ENCODE measurements around the gene PABPN1L. TPM values are rescaled to one million over a fixed set of nuclear protein-coding genes. Genes with fewer than 3 reads are reported as not detected.

The PABPN1L gene
- total and polyA plus RNA-seq, 2 donors (not counting 3 experiments of a cell fraction or from before 2014, with no cell fraction given): not detected

GRCh38 chr16:88825146-88825545, 41.3 kb downstream of the PABPN1L start:
- Histone ChIP-seq H3K79me2 (ENCODE audit: control insufficient read depth, insufficient read depth, low read length) (no peaks in the 10 kb centered on the region), H3K4me3 (replicated peaks in 1 of 3; ENCODE audit: insufficient read depth in 1 of 3, low read depth in 1 of 3, low read length in 3 of 3) (no peak overlapping the region), H3K27me3 (ENCODE audit: control insufficient read depth in 2 of 2, insufficient read depth in 2 of 2, low read length in 2 of 2) (no peaks in the 10 kb centered on the region), H4K20me1 (replicated peaks; ENCODE audit: control insufficient read depth, extremely low read depth, insufficient read depth, low read length) (no peaks in the 10 kb centered on the region), H3K9me3 (replicated peaks; ENCODE audit: control insufficient read depth, insufficient read depth, low read length) (no peaks in the 10 kb centered on the region), H2AFZ (ENCODE audit: low read depth, low read length) (no peak overlapping the region), H3K36me3 (ENCODE audit: control insufficient read depth in 2 of 2, extremely low read depth in 1 of 2, insufficient read depth in 2 of 2, low read length in 2 of 2) (peaks cover 0 to 3% of the 10 kb centered on the region in 2 experiments), H3K9me1 (replicated peaks; ENCODE audit: control insufficient read depth, extremely low read depth, insufficient read depth, low read length) (no peaks in the 10 kb centered on the region), H3K27ac (ENCODE audit: insufficient read depth, low read depth, low read length) (no peak overlapping the region), H3K4me2 (ENCODE audit: insufficient read depth, low read length) (no peak overlapping the region), H3K4me1 (ENCODE audit: control insufficient read depth, extremely low read depth, insufficient read depth, low read length) (no peaks in the 10 kb centered on the region), H3K9ac (replicated peaks; ENCODE audit: extremely low read depth, insufficient read depth, low read length) (no peak overlapping the region)
- no TSS peak for BruUV-seq (replicated peaks)
- DNase-seq (ENCODE audit: low read depth, low spot score) (no peak), FAIRE-seq (no peak)
- intact Hi-C loops (cut with micrococcal nuclease) (loop anchor here (2.0 kb wide), 1 partner anchor 20 kb away; no protein-coding TSS in a partner anchor), dilution Hi-C loops (cut with MboI; ENCODE audit: extremely low pct_ligation_motif_present, low sequenced_read_pairs) (no loop called here)
- CTCF ChIA-PET: no interaction called here
- no peak for TF ChIP-seq FOS (IDR thresholded peaks at IDR 0.05; ENCODE audit: borderline replicate concordance, insufficient read depth, low read length)
- no peak for TF ChIP-seq MYC (IDR thresholded peaks at IDR 0.05; ENCODE audit: low read depth, low read length)
- TF ChIP-seq, protein P1, sequence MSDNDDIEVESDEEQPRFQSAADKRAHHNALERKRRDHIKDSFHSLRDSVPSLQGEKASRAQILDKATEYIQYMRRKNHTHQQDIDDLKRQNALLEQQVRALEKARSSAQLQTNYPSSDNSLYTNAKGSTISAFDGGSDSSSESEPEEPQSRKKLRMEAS (IDR thresholded peaks at IDR 0.05; ENCODE audit: insufficient read depth, insufficient read length): no peak
- TF ChIP-seq, protein P2, sequence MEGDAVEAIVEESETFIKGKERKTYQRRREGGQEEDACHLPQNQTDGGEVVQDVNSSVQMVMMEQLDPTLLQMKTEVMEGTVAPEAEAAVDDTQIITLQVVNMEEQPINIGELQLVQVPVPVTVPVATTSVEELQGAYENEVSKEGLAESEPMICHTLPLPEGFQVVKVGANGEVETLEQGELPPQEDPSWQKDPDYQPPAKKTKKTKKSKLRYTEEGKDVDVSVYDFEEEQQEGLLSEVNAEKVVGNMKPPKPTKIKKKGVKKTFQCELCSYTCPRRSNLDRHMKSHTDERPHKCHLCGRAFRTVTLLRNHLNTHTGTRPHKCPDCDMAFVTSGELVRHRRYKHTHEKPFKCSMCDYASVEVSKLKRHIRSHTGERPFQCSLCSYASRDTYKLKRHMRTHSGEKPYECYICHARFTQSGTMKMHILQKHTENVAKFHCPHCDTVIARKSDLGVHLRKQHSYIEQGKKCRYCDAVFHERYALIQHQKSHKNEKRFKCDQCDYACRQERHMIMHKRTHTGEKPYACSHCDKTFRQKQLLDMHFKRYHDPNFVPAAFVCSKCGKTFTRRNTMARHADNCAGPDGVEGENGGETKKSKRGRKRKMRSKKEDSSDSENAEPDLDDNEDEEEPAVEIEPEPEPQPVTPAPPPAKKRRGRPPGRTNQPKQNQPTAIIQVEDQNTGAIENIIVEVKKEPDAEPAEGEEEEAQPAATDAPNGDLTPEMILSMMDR (IDR thresholded peaks at IDR 0.05; ENCODE audit: extremely low read depth in 1 of 2, insufficient read depth in 1 of 2, low read depth in 1 of 2, low read length in 2 of 2): no peak
- no peak for TF ChIP-seq POLR2A (IDR thresholded peaks at IDR 0.05; ENCODE audit: low read depth, low read length)
- no peak for TF ChIP-seq POLR2AphosphoS5 (IDR thresholded peaks at IDR 0.05; ENCODE audit: insufficient read depth, low read depth, low read length)
- no peak for TF ChIP-seq JUN (IDR thresholded peaks at IDR 0.05; ENCODE audit: borderline replicate concordance, insufficient read depth, insufficient read length, low read depth)
- TF ChIP-seq GATA2 (IDR thresholded peaks at IDR 0.05; ENCODE audit: insufficient read depth, insufficient read length, low read depth, low read length): no peak
- no peak for TF ChIP-seq EZH2 (IDR thresholded peaks at IDR 0.05; ENCODE audit: borderline replicate concordance, low read depth, low read length, severe bottlenecking)
- POLR2A ChIA-PET: no interaction called here

Data from endothelial cell of umbilical vein (primary cell).